GM18951 (cell line): ENCODE measurements around the gene ADCY1.

Experiments used
- POLR2A ChIP-seq: IDR thresholded peaks from 4 replicates; pipeline ENCODE4 v1.6.1; 2011; ENCODE audit warnings: mild to moderate bottlenecking; ENCODE audit not compliant: insufficient read length, insufficient read depth; ENCODE audit errors: extremely low read depth
- in situ Hi-C: fragments of 300-500 bp; cut with MboI; formaldehyde crosslinking; loops from one replicate; pipeline ENCODE4 v1.12.0; 2022; ENCODE audit warnings: low sequenced_read_pairs, mixed read lengths, inconsistent platforms; ENCODE audit not compliant: unreplicated experiment

The ADCY1 gene

GRCh38 chr7:45601816-45602540 lies 27.8 kb downstream of the ADCY1 start:
- in situ Hi-C loops: no loop called here
- TF ChIP-seq POLR2A: no peak

DNA sequence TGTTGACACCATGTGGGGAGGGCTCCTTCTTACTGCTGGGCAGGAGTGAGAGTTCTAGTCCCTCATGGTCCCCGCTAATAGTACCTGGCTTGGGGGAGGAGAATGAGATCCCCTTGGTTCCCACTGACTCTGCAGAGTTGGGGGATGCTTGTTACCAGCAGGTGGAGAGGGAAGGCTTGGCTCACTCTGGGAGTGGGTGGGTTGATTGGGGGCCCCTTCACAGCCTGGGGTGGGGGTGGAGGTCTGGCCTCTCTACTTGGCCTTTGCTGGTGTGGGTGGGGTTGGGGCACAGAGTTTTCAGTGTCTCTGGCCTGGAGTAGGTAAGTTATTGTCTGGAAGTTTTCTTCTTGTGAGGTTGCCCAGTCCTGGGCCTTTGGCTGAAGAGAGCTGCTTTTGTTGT lies 31.9 kb downstream of the ADCY1 start:
- in situ Hi-C loops: no loop called here
- TF ChIP-seq POLR2A: no peak

GRCh38 chr7:45606931-45607330 lies 32.8 kb downstream of the ADCY1 start:
- in situ Hi-C loops: no loop called here
- no peak for TF ChIP-seq POLR2A

- in situ Hi-C loops: no loop called here
- no peak for TF ChIP-seq POLR2A
These were observed 35.0 kb downstream of the ADCY1 start for GRCh38 chr7:45609180-45609579.

- in situ Hi-C loops: no loop called here
- no peak for TF ChIP-seq POLR2A
These were observed 35.9 kb downstream of the ADCY1 start for GRCh38 chr7:45610019-45610418.

GRCh38 chr7:45610660-45611299 lies 36.6 kb downstream of the ADCY1 start:
- TF ChIP-seq POLR2A: no peak
- in situ Hi-C loops: no loop called here

GRCh38 chr7:45617166-45617565 lies 43.0 kb downstream of the ADCY1 start:
- in situ Hi-C loops: no loop called here
- TF ChIP-seq POLR2A: no peak

DNA sequence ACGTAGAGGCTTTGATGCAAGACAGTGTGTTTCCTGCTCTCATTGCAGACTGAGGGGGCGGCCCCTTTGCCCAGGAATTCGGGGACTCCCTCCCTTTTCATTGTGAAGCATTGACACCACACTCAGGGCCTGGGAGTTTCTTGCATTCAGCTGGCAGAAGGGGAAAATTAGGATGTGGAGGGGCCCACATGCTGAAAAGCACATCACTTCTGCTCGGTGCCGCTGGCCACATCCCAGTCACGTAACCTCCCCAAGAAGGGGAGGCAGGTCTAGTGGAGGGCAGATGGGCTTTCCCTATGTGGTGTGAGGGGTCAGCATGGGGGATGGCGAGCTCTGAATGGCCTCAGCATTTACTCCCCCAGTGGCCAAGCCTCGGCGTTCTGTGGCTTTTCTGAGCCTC lies 47.9 kb downstream of the ADCY1 start:
- TF ChIP-seq POLR2A: no peak
- in situ Hi-C loops: no loop called here

GRCh38 chr7:45623157-45623556 lies 49.0 kb downstream of the ADCY1 start:
- in situ Hi-C loops: no loop called here
- TF ChIP-seq POLR2A: no peak

DNA sequence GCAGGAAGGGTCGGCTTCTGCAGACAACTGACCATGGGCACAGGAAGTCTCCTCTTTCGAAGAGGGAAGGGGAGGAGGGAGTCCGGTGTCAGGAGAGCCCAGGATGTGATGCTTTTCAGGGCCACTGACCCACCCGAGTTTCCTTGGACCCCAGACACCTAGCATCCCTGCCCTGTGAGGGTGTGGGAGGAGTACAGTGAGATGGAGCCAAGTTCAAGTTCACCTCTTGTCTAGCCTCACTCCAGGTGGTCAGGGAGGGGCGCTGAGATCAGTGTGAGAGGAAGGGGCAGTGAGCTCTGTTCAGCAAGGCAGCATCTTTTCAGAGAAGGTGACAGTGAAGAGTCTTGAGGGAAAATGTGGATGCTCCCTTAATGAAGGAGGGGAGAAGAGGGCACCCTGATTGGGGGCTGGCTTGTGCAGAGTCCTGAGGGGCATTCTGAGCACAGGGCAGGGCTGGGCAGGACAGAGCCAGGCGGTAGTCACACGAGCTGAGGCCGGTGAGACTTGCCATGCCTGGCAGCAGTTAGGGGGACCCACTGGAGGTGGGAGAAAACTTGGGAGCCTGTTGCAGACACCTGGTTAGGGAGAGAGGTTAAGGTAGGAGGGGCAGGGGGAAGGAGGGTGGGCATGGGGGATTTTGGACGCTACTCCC lies 49.7 kb downstream of the ADCY1 start:
- in situ Hi-C loops: no loop called here
- no peak for TF ChIP-seq POLR2A

DNA sequence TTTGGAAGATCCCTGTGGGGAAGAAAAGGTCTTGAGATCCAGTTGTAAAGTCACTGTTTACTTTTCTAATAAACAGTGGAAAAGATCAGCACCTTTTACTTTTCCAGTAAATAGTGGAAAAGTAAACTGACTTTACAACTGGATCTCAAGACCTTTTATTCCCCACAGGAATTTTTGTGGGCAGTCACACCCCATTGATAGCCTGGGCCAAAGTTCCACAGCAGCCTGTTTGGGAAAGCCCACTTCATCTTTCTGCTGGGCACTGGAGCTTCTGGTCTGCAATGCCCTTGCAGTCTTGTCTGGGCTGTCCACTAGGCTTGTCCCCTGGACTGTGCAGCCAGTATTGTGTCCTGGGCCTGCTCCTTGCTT lies 50.2 kb downstream of the ADCY1 start:
- in situ Hi-C loops: no loop called here
- no peak for TF ChIP-seq POLR2A

DNA sequence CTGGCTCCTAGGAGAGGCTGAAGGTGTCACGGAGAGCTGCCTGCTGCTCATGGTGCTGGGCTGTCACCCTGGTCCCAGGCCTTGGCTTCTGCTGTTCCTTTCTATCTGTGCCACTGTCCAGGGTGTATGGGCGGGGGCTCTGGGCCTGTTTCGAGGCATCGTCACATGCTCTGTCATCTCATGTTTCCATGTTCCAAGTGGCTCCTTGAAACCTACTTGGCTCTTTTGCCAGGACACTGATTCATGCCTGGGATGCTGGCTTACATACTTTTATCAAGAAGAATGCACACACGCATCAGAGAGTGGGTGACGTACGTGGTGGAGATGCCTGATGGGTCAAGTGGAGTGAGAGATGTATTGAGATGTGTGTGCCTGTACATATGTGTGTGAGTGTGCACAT lies 50.9 kb downstream of the ADCY1 start:
- TF ChIP-seq POLR2A: no peak

GRCh38 chr7:45625714-45626440 lies 51.7 kb downstream of the ADCY1 start:
- in situ Hi-C loops: no loop called here
- no peak for TF ChIP-seq POLR2A

More for the DNA sequence above, 50.9 kb downstream of the ADCY1 start:
- in situ Hi-C loops: no loop called here
